GM20000 (cell line): ENCODE results near the gene PRR7.

Experiments
- DNase-seq: peaks from one replicate; pipeline ENCODE4 v3.0.0; 2012; ENCODE audit warnings: low spot score
- TF ChIP-seq, protein P1 (sequence below): IDR thresholded peaks from 2 replicates; pipeline ENCODE4 v1.5.1; 2012; ENCODE audit warnings: mild to moderate bottlenecking, control low read depth; ENCODE audit errors: extremely low read depth, missing control alignments

The PRR7 gene

GRCh38 chr5:177493795-177494345, 47.3 kb downstream of the PRR7 start:
- TF ChIP-seq, protein P1, sequence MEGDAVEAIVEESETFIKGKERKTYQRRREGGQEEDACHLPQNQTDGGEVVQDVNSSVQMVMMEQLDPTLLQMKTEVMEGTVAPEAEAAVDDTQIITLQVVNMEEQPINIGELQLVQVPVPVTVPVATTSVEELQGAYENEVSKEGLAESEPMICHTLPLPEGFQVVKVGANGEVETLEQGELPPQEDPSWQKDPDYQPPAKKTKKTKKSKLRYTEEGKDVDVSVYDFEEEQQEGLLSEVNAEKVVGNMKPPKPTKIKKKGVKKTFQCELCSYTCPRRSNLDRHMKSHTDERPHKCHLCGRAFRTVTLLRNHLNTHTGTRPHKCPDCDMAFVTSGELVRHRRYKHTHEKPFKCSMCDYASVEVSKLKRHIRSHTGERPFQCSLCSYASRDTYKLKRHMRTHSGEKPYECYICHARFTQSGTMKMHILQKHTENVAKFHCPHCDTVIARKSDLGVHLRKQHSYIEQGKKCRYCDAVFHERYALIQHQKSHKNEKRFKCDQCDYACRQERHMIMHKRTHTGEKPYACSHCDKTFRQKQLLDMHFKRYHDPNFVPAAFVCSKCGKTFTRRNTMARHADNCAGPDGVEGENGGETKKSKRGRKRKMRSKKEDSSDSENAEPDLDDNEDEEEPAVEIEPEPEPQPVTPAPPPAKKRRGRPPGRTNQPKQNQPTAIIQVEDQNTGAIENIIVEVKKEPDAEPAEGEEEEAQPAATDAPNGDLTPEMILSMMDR: no peak
- DNase-seq: no peak

- peak; percentile 74 for DNase-seq
- TF ChIP-seq, protein P1: peak; percentile 17
These were observed 48.0 kb downstream of the PRR7 start for GRCh38 chr5:177494346-177495195.

DNA sequence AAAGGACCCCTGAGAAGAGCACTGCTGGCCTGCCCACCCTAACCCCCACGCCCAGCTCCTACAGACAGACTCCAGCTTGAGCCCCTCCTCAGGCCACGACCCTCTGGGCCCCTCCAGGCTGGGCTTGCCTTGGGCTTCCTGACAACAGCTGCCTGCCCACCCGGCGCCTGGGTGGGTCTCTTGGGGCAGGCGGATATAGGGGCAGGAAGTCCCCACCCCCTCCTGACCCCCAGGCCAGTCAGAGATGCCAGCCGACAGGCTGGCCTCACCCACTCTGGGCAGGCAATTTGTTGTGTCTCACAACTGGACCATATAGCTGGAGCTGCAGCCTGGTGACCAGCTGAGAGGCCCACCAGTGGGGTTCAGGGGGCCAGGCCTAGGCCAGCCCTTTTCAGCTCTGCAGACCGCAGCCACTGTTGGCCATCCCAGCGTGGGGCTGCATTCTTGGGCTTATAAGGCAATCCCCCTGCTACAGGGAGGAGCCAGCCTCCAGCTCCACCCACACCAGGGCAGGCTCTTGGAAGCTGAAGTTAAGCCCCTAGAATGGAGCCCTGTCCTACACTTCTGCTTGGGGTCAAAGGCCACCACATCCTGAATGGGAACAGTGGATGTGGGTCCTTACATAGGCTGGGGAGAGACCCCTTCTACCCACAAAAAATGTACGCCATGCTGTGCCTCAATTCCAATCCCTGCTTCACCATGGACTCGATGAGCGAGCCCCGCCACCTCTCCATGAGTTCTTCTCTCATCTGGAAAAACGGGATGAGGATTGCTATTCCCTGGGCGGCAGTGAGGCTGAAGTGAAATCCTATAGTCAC, 48.8 kb downstream of the PRR7 start:
- DNase-seq: peak; percentile 53
- TF ChIP-seq, protein P1: no peak

GRCh38 chr5:177496070-177496726, 49.6 kb downstream of the PRR7 start:
- TF ChIP-seq, protein P1: no peak
- no peak for DNase-seq

DNA sequence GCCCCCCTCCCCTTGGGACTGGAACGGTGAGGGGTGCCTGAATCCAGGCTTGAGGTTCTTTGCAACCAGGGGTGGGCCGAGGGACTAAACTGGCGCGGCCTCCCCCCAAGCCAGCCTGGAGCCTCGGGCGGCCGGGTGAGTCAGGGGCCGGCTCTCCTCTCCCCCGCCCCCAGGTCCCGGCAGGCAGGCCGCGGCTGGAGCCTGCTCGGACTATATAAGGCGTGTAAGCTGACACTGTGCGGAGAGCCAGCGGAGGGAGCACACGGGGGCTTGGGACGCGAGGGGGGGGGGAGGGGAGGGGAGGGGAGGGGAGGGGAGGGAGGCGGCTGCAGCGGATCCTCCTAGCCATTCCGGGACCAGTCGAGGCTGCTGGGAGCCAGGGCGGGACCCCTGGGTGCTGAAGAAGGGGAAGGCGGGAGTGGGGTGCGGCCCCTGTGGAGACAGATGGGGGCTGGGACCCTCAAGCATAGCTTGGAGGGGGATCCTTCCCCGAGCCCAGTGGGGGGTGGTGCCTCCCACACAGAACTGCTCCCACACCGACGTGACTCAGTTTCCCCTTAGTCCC, 50.2 kb downstream of the PRR7 start:
- peak; percentile 76 for DNase-seq
- TF ChIP-seq, protein P1: no peak

GRCh38 chr5:177497292-177498012, 50.8 kb downstream of the PRR7 start, which contains the start of gene PDLIM7:
TSS of gene PDLIM7 (minus strand) at chr5:177497604. CDS start at chr5:177496512, 1,092 bp downstream.
- TF ChIP-seq, protein P1: no peak
- DNase-seq: peak; percentile 98
